ENCODE data around the gene JHY.
"Not testable (repeated sequence)": the region's sequence is repeated elsewhere in the genome, so short reads cannot be mapped to it uniquely, and the experiment has no call there.

- TF ChIP-seq CTCF (IDR thresholded peaks at IDR 0.05); POLR2A (IDR thresholded peaks at IDR 0.05; ENCODE audit: low read depth); POLR2AphosphoS5 (IDR thresholded peaks at IDR 0.05): not testable (repeated sequence)
Measured at GRCh38 chr11:122863154-122863553, 19.4 kb upstream of the JHY start.

Measured in esophagus muscularis mucosa (tissue), 3 donors.